Vagina (tissue), 2 donors: ENCODE results near the gene TGFBR3. TPM values are rescaled to one million over a fixed set of nuclear protein-coding genes. Genes with fewer than 3 reads are reported as not detected.

Experiments
- DNase-seq, 2 donors: peaks; one replicate each; pipeline ENCODE4 v3.0.0-alpha.2; 2017; ENCODE audit errors: extremely low spot score in 2 of 2
- H3K27ac ChIP-seq: fragments of 200-600 bp; sonication (generic); one replicate; pipeline ENCODE4 v1.5.1; 2019
- H3K27me3 ChIP-seq: fragments of 200-600 bp; sonication (generic); one replicate; pipeline ENCODE4 v1.5.1; 2019
- H3K36me3 ChIP-seq, 2 donors: fragments of 200-600 bp; sonication (generic); one replicate each; pipeline ENCODE4 v1.5.1; 2017 to 2019
- H3K4me1 ChIP-seq: fragments of 200-600 bp; sonication (generic); one replicate; pipeline ENCODE4 v1.5.1; 2019
- H3K4me3 ChIP-seq, 2 donors: fragments of 200-600 bp; sonication (generic); 1 replicate in 1 of 2; 2 replicates in 1 of 2; pipeline ENCODE4 v1.5.1; 2016 to 2019
- H3K9me3 ChIP-seq: fragments of 200-600 bp; sonication (generic); one replicate; pipeline ENCODE4 v1.5.1; 2019
- CTCF ChIP-seq, 3 experiments: fragments of 450-650 bp in 2 of 3; fragments of 200-600 bp in 1 of 3; sonication (generic) in 1 of 3; IDR thresholded peaks; one replicate each; pipeline ENCODE4 v1.5.1; 2017 to 2019; ENCODE audit warnings: antibody characterized with exemption in 3 of 3, mild to moderate bottlenecking in 2 of 3, moderate library complexity in 2 of 3
- POLR2A ChIP-seq, 2 donors: fragments of 450-650 bp; IDR thresholded peaks; one replicate each; pipeline ENCODE4 v1.6.1; 2017; ENCODE audit warnings: antibody characterized with exemption in 2 of 2, mild to moderate bottlenecking in 2 of 2, moderate library complexity in 2 of 2
- POLR2AphosphoS5 ChIP-seq, 2 donors: sonication (generic); formaldehyde crosslinking; IDR thresholded peaks; one replicate each; pipeline ENCODE4 v1.9.0; 2017; ENCODE audit warnings: antibody characterized with exemption in 2 of 2, mild to moderate bottlenecking in 2 of 2, low read depth in 1 of 2; ENCODE audit not compliant: insufficient read depth in 1 of 2
- intact Hi-C: fragments of 100-400 bp; cut with DNase I; formaldehyde crosslinking; loops from one replicate; pipeline ENCODE4 v1.15.1; 2023
- total RNA-seq: library from RNA; depleted of rRNA; stranded (reverse); fragments of >200 nt; gene quantifications from one replicate; pipeline ENCODE4 v1.2.3, GENCODE V29; 2016

TGFBR3 gene
- total RNA-seq, 1 donor from 2014 or later, result 221 TPM

GRCh38 chr1:91750398-91750996 is 135.5 kb downstream of the TGFBR3 start:
- TF ChIP-seq POLR2A (IDR thresholded peaks at IDR 0.05) (no peak), POLR2AphosphoS5 (IDR thresholded peaks at IDR 0.05; ENCODE audit: insufficient read depth in 1 of 2, low read depth in 1 of 2) (no peak), CTCF (IDR thresholded peaks at IDR 0.05) (no peak)
- H3K27ac ChIP-seq, result peak overlapping the region; percentile 85
- intact Hi-C loops, result no loop called here
- H3K27me3 ChIP-seq, result no peaks in the 10 kb centered on the region
- H3K4me1 ChIP-seq, result peaks cover 70% of the 10 kb centered on the region
- H3K4me3 ChIP-seq, result no peak overlapping the region
- no peaks in the 10 kb centered on the region for H3K36me3 ChIP-seq
- H3K9me3 ChIP-seq, result no peaks in the 10 kb centered on the region
- DNase-seq, result peak in 1 of 2 donors; percentile 77

- H3K9me3 ChIP-seq, result no peaks in the 10 kb centered on the region
- peak in 1 of 2 donors; percentile 83 for DNase-seq
These were observed 136.1 kb downstream of the TGFBR3 start for GRCh38 chr1:91749788-91750231.

GRCh38 chr1:91747666-91748065 is 138.3 kb downstream of the TGFBR3 start:
- intact Hi-C loops, result loop anchor here (10.0 kb wide), 1 partner anchor 137 kb away; the partner anchor contains the start of gene TGFBR3
- no peaks in the 10 kb centered on the region for H3K36me3 ChIP-seq
- no peak for DNase-seq
- H3K4me3 ChIP-seq, result no peak overlapping the region
- H3K4me1 ChIP-seq, result peaks cover 82% of the 10 kb centered on the region
- no peak for TF ChIP-seq POLR2AphosphoS5 (IDR thresholded peaks at IDR 0.05; ENCODE audit: insufficient read depth in 1 of 2, low read depth in 1 of 2)
- no peak for TF ChIP-seq POLR2A (IDR thresholded peaks at IDR 0.05)
- no peak for TF ChIP-seq CTCF (IDR thresholded peaks at IDR 0.05)
- H3K27ac ChIP-seq, result peak overlapping the region; percentile 42
- H3K27me3 ChIP-seq, result no peaks in the 10 kb centered on the region
- H3K9me3 ChIP-seq, result no peaks in the 10 kb centered on the region

More at GRCh38 chr1:91749788-91750231, 136.1 kb downstream of the TGFBR3 start:
- H3K4me1 ChIP-seq, result peaks cover 76% of the 10 kb centered on the region
- no peaks in the 10 kb centered on the region for H3K36me3 ChIP-seq
- H3K27ac ChIP-seq, result peak overlapping the region; percentile 85
- intact Hi-C loops, result loop anchor here (10.0 kb wide), 1 partner anchor 135 kb away; the partner anchor contains the start of gene TGFBR3
- no peak overlapping the region for H3K4me3 ChIP-seq
- H3K27me3 ChIP-seq, result no peaks in the 10 kb centered on the region
- TF ChIP-seq POLR2A (IDR thresholded peaks at IDR 0.05) (no peak), POLR2AphosphoS5 (IDR thresholded peaks at IDR 0.05; ENCODE audit: insufficient read depth in 1 of 2, low read depth in 1 of 2) (no peak), CTCF (IDR thresholded peaks at IDR 0.05) (no peak)

GRCh38 chr1:91746728-91747338 is 139.1 kb downstream of the TGFBR3 start:
- DNase-seq, result no peak
- Histone ChIP-seq H3K27ac (peak overlapping the region; percentile 42), H3K27me3 (no peaks in the 10 kb centered on the region), H3K4me3 (no peak overlapping the region), H3K9me3 (no peaks in the 10 kb centered on the region), H3K4me1 (peaks cover 82% of the 10 kb centered on the region), H3K36me3 (no peaks in the 10 kb centered on the region)
- intact Hi-C loops, result loop anchor here (10.0 kb wide), 1 partner anchor 138 kb away; the partner anchor contains the start of gene TGFBR3
- no peak for TF ChIP-seq POLR2AphosphoS5 (IDR thresholded peaks at IDR 0.05; ENCODE audit: insufficient read depth in 1 of 2, low read depth in 1 of 2)
- TF ChIP-seq POLR2A (IDR thresholded peaks at IDR 0.05), result no peak
- no peak for TF ChIP-seq CTCF (IDR thresholded peaks at IDR 0.05)
